Measurements from ENCODE around the gene ENGASE.

Gene ENGASE

DNA sequence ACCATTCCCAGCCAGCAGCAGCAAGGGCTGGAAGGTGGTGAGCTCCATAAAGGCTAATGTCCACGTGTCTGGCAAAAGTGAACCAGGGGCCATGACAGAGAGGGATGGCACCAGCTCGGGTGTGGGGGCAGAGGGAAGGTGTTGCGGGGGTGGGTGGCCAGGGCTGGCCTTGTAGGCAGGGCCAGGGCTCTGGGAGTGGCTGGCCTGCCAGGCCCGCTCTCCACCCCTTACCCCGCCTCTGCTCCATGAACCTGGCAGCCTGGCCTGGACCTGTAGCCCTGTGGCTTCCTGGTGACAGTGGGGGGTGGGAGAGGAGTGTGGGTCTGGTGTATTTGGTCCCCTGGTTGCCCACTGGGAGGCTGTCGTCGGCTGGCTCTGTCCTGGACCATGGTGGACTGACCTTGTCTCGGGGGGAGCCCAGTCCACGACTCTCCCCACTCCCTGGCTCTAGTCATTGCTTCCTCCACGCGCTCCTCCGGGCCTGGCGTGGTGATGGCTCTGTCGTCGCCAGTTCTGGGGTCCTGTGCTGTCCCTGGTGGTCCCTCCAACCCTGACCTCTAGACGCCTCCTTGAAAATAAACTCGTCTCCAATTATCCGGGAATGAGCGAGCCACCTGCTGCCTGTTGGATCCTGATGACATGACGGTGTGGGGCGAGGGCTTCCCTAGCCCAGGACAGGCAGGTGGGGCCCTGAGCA, 50.0 kb downstream of the ENGASE start:
- no peak overlapping the region for H3K27ac ChIP-seq
- TF ChIP-seq, protein P1, sequence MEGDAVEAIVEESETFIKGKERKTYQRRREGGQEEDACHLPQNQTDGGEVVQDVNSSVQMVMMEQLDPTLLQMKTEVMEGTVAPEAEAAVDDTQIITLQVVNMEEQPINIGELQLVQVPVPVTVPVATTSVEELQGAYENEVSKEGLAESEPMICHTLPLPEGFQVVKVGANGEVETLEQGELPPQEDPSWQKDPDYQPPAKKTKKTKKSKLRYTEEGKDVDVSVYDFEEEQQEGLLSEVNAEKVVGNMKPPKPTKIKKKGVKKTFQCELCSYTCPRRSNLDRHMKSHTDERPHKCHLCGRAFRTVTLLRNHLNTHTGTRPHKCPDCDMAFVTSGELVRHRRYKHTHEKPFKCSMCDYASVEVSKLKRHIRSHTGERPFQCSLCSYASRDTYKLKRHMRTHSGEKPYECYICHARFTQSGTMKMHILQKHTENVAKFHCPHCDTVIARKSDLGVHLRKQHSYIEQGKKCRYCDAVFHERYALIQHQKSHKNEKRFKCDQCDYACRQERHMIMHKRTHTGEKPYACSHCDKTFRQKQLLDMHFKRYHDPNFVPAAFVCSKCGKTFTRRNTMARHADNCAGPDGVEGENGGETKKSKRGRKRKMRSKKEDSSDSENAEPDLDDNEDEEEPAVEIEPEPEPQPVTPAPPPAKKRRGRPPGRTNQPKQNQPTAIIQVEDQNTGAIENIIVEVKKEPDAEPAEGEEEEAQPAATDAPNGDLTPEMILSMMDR (IDR thresholded peaks at IDR 0.05) = no peak
- DNase-seq (ENCODE audit: low spot score) = no peak
- H3K4me3 ChIP-seq = no peak overlapping the region

- no peak overlapping the region for H3K4me3 ChIP-seq
- no peak for DNase-seq (ENCODE audit: low spot score)
- TF ChIP-seq, protein P1 (IDR thresholded peaks at IDR 0.05) = no peak
- no peak overlapping the region for H3K27ac ChIP-seq
Measured at GRCh38 chr17:79125503-79125902, 50.9 kb downstream of the ENGASE start.

GRCh38 chr17:79126139-79126538, 51.5 kb downstream of the ENGASE start:
- no peak overlapping the region for H3K4me3 ChIP-seq
- no peak for DNase-seq (ENCODE audit: low spot score)
- no peak overlapping the region for H3K27ac ChIP-seq
- TF ChIP-seq, protein P1 (IDR thresholded peaks at IDR 0.05) = no peak

DNA sequence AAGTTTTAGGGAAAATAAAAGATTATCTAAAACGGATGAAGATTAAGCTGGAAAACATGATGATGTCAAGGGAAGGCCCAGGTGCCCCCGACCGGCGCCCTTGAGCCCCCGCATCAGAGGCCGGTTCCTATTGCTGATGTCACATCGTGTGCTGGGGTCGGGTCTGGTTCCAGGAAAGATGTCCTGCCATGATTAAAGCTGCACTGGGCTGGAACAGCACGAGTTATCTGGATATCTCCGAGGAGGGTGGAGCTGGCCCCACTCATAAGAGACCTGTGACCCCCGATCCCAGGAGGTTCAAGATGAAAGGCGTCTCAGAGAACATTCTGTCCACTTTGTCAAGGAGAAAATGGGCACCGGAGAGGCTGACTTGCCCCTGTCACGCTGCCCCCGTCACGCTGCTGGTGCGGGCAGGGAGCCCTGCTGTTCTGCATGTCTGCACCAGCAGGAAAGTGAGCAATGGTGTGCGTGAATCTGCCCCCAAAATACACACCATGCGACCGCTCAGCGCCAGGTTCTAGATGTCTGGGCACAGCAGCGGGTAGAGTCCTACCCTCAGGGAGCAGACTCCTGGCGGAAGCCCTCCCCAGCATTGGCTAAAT, 53.0 kb downstream of the ENGASE start:
- H3K27ac ChIP-seq = no peak overlapping the region
- no peak for DNase-seq (ENCODE audit: low spot score)
- H3K4me3 ChIP-seq = no peak overlapping the region
- TF ChIP-seq, protein P1 (IDR thresholded peaks at IDR 0.05) = no peak

DNA sequence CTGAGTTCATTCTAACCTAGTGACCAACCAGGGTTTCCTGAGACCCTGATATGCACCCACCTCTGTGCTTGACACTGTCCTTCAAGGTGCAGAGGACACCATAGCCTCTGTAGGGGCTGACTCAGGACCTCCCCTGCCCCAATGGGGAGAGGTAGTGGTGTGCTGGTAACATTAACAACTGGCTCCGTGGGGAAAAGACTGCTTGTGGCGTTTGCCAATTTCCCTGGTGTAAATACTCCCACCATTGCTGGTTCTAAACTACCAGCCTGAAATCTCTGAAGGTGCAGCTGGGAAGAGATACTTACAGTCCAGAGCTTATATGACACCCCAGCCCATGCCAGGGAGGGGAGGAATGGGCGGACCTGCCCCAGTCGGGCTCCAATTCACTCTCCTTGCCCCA, 54.9 kb downstream of the ENGASE start:
- no peak for DNase-seq (ENCODE audit: low spot score)
- Histone ChIP-seq H3K27ac (no peak overlapping the region), H3K4me3 (no peak overlapping the region)
- TF ChIP-seq, protein P1 (IDR thresholded peaks at IDR 0.05) = no peak

DNA sequence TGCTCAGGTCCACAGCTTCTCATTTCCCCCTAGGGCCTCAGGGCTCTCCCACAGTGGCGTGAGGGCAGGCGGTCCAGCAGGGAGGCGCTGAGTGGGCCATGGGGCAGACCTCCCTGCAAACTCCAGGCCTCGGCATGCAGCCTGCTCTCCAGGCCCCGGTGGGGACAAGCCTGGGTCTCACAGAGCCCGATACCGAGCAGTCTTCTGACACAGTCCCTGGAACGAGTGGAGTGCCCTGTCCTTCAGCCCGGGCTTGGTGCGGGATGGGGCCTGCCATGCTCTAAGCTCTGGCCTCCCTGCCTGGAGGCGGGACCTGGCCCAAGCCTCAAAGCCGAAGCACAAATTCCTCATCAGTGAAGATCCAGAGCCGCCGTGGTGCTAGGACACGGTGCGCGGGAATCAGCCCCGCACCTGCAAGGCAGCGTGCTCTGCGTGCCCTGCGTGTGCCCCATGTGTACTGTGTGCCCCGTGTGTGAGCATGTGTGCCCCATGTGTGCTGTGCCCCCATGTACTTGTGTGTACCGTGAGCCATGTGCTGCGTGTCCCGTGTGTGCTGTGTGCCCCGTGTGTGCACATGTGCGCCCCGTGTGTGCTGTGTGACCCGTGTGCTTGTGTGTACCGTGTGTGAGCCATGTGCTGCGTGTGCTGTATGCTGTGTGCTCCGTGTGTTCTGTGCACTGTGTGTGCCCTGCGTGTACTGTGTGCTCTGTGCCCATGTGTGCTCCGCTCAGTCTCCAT, 56.1 kb downstream of the ENGASE start:
- DNase-seq (ENCODE audit: low spot score) = no peak
- no peak overlapping the region for H3K4me3 ChIP-seq
- H3K27ac ChIP-seq = no peak overlapping the region
- TF ChIP-seq, protein P1 (IDR thresholded peaks at IDR 0.05) = no peak

Measured in coronary artery (tissue), 2 donors.